ENCODE measurements around the gene ARHGEF33.

DNA sequence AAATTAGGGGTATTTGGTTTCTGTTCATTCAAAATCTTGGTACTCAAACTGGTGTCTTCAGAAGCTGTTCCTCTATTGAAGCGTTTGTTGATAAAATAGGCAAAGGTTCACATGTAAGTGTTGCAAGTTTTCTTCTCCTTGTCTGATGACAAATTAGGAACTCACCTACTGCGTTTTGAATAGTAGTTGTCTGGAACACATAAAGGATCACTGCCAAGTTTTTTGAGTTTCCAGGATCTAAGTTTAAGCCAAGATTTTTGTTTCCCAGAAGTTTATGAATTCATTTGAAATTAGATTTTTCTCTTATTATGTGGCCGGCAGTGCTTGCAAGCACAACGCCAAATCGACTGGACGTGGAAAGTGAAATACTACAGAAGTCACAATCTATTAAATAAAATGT, 85.4 kb downstream of the ARHGEF33 start:
- TF ChIP-seq POLR2A (IDR thresholded peaks at IDR 0.05; ENCODE audit: low read depth) (no peak), CTCF (IDR thresholded peaks at IDR 0.05) (no peak), EP300 (IDR thresholded peaks at IDR 0.05) (no peak), POLR2AphosphoS5 (IDR thresholded peaks at IDR 0.05) (no peak)
